GM13976 (cell line): Measurements from ENCODE around the gene GUCA2B.

Experiments used
- DNase-seq: peaks from one replicate; pipeline ENCODE4 v3.0.0; 2012; ENCODE audit warnings: low spot score
- CTCF ChIP-seq: IDR thresholded peaks from 2 replicates; pipeline ENCODE4 v1.5.1; 2012; ENCODE audit warnings: borderline replicate concordance, mild to moderate bottlenecking; ENCODE audit not compliant: insufficient read depth; ENCODE audit errors: extremely low read depth, missing control alignments, control extremely low read depth
- in situ Hi-C: fragments of 300-500 bp; cut with MboI; formaldehyde crosslinking; loops from one replicate; pipeline ENCODE4 v1.12.0; 2022; ENCODE audit warnings: low sequenced_read_pairs, mixed read lengths, inconsistent platforms; ENCODE audit not compliant: unreplicated experiment

GUCA2B gene

GRCh38 chr1:42173961-42174735, 20.9 kb downstream of the GUCA2B start:
- in situ Hi-C loops, result no loop called here
- no peak for DNase-seq
- TF ChIP-seq CTCF, result no peak

- TF ChIP-seq CTCF, result no peak
- DNase-seq, result no peak
- in situ Hi-C loops, result no loop called here
These were observed 22.3 kb downstream of the GUCA2B start for GRCh38 chr1:42175314-42176054.

GRCh38 chr1:42176902-42177519, 23.8 kb downstream of the GUCA2B start:
- TF ChIP-seq CTCF, result peak; percentile 77
- in situ Hi-C loops, result no loop called here
- DNase-seq, result peak; percentile 67

- in situ Hi-C loops, result no loop called here
- DNase-seq, result no peak
- TF ChIP-seq CTCF, result no peak
These were observed 24.4 kb downstream of the GUCA2B start for GRCh38 chr1:42177541-42177981.

- TF ChIP-seq CTCF, result no peak
- DNase-seq, result no peak
- in situ Hi-C loops, result no loop called here
These were observed 25.0 kb downstream of the GUCA2B start for GRCh38 chr1:42178249-42178648.

GRCh38 chr1:42179275-42179674, 26.1 kb downstream of the GUCA2B start:
- in situ Hi-C loops, result no loop called here

More at GRCh38 chr1:42179275-42179674, 26.1 kb downstream of the GUCA2B start:
- DNase-seq, result no peak
- TF ChIP-seq CTCF, result no peak
